Thyroid gland (tissue), 4 donors: ENCODE measurements around the gene ITGA2B.
"Not testable (repeated sequence)": the region's sequence is repeated elsewhere in the genome, so short reads cannot be mapped to it uniquely, and the experiment has no call there.

Experiments used
- POLR2A ChIP-seq, 2 donors: fragments of 450-650 bp; IDR thresholded peaks; one replicate each; pipeline ENCODE4 v1.6.1; 2017; ENCODE audit warnings: antibody characterized with exemption in 2 of 2, mild to moderate bottlenecking in 2 of 2, moderate library complexity in 1 of 2
- TF ChIP-seq, protein P1 (sequence below), 6 experiments: fragments of 200-600 bp in 3 of 6; fragments of 450-650 bp in 3 of 6; sonication (generic) in 3 of 6; IDR thresholded peaks; one replicate each; pipeline ENCODE4 v1.5.1; 2016 to 2019; ENCODE audit warnings: antibody characterized with exemption in 6 of 6, mild to moderate bottlenecking in 2 of 6, inconsistent platforms in 1 of 6, moderate library complexity in 1 of 6

DNA sequence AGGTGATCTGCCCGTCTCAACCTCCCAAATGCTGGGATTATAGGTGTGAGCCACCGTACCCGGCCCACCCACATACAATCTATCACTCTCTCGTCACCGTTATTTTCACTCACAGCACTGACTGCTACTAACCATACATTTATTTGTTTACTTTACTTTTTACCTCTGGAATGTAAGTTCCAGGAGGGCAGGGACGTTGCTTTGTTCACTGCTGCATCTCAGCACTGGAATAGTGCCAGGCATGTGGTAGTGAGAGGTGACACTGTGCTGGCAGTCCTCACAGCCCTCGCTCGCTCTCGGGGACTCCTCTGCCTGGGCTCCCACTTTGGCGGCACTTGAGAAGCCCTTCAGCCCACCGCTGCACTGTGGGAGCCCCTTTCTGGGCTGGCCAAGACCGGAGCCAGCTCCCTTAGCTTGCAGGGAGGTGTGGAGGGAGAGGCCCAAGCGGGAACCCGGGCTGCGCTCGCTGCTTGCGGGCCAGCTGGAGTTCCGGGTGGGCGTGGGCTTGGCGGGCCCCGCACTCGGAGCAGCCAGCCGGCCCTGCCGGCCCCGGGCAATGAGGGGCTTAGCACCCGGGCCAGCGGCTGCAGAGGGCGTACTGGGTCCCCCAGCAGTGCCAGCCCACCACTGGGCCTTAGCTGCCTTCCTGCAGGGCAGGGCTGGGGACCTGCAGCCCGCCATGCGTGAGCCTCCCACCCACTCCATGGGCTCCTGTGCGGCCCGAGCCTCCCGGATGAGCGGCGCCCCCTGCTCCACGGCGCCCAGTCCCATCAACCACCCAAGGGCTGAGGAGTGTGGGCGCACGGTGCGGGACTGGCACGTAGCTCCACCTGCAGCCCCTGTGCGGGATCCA, 20.8 kb downstream of the ITGA2B start:
- TF ChIP-seq POLR2A (IDR thresholded peaks at IDR 0.05) = not testable (repeated sequence)
- TF ChIP-seq, protein P1, sequence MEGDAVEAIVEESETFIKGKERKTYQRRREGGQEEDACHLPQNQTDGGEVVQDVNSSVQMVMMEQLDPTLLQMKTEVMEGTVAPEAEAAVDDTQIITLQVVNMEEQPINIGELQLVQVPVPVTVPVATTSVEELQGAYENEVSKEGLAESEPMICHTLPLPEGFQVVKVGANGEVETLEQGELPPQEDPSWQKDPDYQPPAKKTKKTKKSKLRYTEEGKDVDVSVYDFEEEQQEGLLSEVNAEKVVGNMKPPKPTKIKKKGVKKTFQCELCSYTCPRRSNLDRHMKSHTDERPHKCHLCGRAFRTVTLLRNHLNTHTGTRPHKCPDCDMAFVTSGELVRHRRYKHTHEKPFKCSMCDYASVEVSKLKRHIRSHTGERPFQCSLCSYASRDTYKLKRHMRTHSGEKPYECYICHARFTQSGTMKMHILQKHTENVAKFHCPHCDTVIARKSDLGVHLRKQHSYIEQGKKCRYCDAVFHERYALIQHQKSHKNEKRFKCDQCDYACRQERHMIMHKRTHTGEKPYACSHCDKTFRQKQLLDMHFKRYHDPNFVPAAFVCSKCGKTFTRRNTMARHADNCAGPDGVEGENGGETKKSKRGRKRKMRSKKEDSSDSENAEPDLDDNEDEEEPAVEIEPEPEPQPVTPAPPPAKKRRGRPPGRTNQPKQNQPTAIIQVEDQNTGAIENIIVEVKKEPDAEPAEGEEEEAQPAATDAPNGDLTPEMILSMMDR (IDR thresholded peaks at IDR 0.05) = not testable (repeated sequence)
